ENCODE measurements around the gene SERPING1. TPM values are rescaled to one million over a fixed set of nuclear protein-coding genes. Genes with fewer than 3 reads are reported as not detected.
A peak's percentile ranks its signal among the peaks of the same experiment; 100 is the strongest.

The SERPING1 gene
- total and polyA plus RNA-seq, 2 of the 13 experiments (the other 11 are each of a cell fraction or from before 2014, with no cell fraction given) = 2.0 to 10.4 TPM

- TF ChIP-seq STAG1 (CRISPR knock-in tag; IDR thresholded peaks at IDR 0.05) (peak; percentile 73), ELF1 (CRISPR knock-in tag; IDR thresholded peaks at IDR 0.05) (peak; percentile 20; the same call in 1 of the 2 replicates), PATZ1 (CRISPR knock-in tag; IDR thresholded peaks at IDR 0.05) (peak; percentile 32; the same call in 1 of the 2 replicates), THYN1 (CRISPR knock-in tag; IDR thresholded peaks at IDR 0.05; ENCODE audit: borderline replicate concordance, low read depth) (no peak), ZNF350 (CRISPR knock-in tag; IDR thresholded peaks at IDR 0.05; ENCODE audit: borderline replicate concordance, low read depth) (0 out of 2 replicates have a peak, but pooled peaks have one; percentile 12), KLF11 (CRISPR knock-in tag; IDR thresholded peaks at IDR 0.05) (no peak), SAP130 (CRISPR knock-in tag; IDR thresholded peaks at IDR 0.05; ENCODE audit: low read depth) (0 out of 2 replicates have a peak, but pooled peaks have one; percentile 37), HMGXB4 (CRISPR knock-in tag; IDR thresholded peaks at IDR 0.05; ENCODE audit: borderline replicate concordance in 1 of 2, low read depth in 1 of 2) (peak; percentile 35 to 49; a peak in 1 of 4 replicates), ZNF225 (CRISPR knock-in tag; IDR thresholded peaks at IDR 0.05) (no peak), MAZ (IDR thresholded peaks at IDR 0.05; ENCODE audit: borderline replicate concordance, low read depth, low read length) (peak; percentile 59; the same call in 1 of the 2 replicates), MAZ (CRISPR knock-in tag; IDR thresholded peaks at IDR 0.05; ENCODE audit: low read depth) (no peak), THAP11 (CRISPR knock-in tag; IDR thresholded peaks at IDR 0.05) (0 out of 2 replicates have a peak, but pooled peaks have one; percentile 45), GATAD2A (CRISPR knock-in tag; IDR thresholded peaks at IDR 0.05) (0 out of 2 replicates have a peak, but pooled peaks have one; percentile 23)
- TF ChIP-seq, protein P1, sequence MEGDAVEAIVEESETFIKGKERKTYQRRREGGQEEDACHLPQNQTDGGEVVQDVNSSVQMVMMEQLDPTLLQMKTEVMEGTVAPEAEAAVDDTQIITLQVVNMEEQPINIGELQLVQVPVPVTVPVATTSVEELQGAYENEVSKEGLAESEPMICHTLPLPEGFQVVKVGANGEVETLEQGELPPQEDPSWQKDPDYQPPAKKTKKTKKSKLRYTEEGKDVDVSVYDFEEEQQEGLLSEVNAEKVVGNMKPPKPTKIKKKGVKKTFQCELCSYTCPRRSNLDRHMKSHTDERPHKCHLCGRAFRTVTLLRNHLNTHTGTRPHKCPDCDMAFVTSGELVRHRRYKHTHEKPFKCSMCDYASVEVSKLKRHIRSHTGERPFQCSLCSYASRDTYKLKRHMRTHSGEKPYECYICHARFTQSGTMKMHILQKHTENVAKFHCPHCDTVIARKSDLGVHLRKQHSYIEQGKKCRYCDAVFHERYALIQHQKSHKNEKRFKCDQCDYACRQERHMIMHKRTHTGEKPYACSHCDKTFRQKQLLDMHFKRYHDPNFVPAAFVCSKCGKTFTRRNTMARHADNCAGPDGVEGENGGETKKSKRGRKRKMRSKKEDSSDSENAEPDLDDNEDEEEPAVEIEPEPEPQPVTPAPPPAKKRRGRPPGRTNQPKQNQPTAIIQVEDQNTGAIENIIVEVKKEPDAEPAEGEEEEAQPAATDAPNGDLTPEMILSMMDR (CRISPR knock-in tag; IDR thresholded peaks at IDR 0.05) = peak; percentile 86
- TF ChIP-seq, protein P2, sequence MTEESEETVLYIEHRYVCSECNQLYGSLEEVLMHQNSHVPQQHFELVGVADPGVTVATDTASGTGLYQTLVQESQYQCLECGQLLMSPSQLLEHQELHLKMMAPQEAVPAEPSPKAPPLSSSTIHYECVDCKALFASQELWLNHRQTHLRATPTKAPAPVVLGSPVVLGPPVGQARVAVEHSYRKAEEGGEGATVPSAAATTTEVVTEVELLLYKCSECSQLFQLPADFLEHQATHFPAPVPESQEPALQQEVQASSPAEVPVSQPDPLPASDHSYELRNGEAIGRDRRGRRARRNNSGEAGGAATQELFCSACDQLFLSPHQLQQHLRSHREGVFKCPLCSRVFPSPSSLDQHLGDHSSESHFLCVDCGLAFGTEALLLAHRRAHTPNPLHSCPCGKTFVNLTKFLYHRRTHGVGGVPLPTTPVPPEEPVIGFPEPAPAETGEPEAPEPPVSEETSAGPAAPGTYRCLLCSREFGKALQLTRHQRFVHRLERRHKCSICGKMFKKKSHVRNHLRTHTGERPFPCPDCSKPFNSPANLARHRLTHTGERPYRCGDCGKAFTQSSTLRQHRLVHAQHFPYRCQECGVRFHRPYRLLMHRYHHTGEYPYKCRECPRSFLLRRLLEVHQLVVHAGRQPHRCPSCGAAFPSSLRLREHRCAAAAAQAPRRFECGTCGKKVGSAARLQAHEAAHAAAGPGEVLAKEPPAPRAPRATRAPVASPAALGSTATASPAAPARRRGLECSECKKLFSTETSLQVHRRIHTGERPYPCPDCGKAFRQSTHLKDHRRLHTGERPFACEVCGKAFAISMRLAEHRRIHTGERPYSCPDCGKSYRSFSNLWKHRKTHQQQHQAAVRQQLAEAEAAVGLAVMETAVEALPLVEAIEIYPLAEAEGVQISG (CRISPR knock-in tag; IDR thresholded peaks at IDR 0.05) = peak; percentile 22; the same call in 1 of the 2 replicates
Observed at GRCh38 chr11:57644748-57645688, 47.5 kb downstream of the SERPING1 start (continued).
